Upper lobe of right lung (tissue), 1 donor: ENCODE results near the gene RORC. TPM values are rescaled to one million over a fixed set of nuclear protein-coding genes. Genes with fewer than 3 reads are reported as not detected.

Source experiments
- ATAC-seq: fragments of 200-7000 bp; cut with Tn5 transposase; one replicate; pipeline ENCODE4 v1.9.1; 2020; ENCODE audit warnings: mild to moderate bottlenecking, moderate library complexity
- DNase-seq: peaks from one replicate; pipeline ENCODE4 v3.0.0-alpha.2; 2020
- H3K27ac ChIP-seq: fragments of 200-600 bp; one replicate; pipeline ENCODE4 v1.8.0; 2022
- H3K27me3 ChIP-seq: fragments of 200-600 bp; one replicate; pipeline ENCODE4 v1.8.0; 2022; ENCODE audit warnings: mild to moderate bottlenecking
- H3K36me3 ChIP-seq: fragments of 200-600 bp; one replicate; pipeline ENCODE4 v1.8.0; 2022
- H3K4me1 ChIP-seq: fragments of 200-600 bp; one replicate; pipeline ENCODE4 v1.8.0; 2022
- H3K4me3 ChIP-seq: fragments of 200-600 bp; one replicate; pipeline ENCODE4 v1.8.0; 2022; ENCODE audit warnings: mild to moderate bottlenecking
- H3K9me3 ChIP-seq: fragments of 200-600 bp; one replicate; pipeline ENCODE4 v1.8.0; 2022
- intact Hi-C: fragments of 100-400 bp; cut with DNase I; formaldehyde crosslinking; loops from one replicate; pipeline ENCODE4 v1.11.0; 2022
- total RNA-seq: library from RNA; stranded (reverse); fragmentation: NEBNext Ultra II Directional; extraction: Animal tissue kit (Norgen Biotek cat#: 25700); gene quantifications from one replicate; pipeline ENCODE4 v1.2.1, GENCODE V29; 2021
- TF ChIP-seq, protein P1 (sequence below): fragments of 200-600 bp; IDR thresholded peaks from one replicate; pipeline ENCODE4 v1.8.0; 2022; ENCODE audit warnings: antibody characterized with exemption
- donor health status: DM: no; HTN: yes; CAD: no; lungs with severe emphysema.

RORC gene
- total RNA-seq, 1 donor from 2014 or later, result 16.4 TPM

DNA sequence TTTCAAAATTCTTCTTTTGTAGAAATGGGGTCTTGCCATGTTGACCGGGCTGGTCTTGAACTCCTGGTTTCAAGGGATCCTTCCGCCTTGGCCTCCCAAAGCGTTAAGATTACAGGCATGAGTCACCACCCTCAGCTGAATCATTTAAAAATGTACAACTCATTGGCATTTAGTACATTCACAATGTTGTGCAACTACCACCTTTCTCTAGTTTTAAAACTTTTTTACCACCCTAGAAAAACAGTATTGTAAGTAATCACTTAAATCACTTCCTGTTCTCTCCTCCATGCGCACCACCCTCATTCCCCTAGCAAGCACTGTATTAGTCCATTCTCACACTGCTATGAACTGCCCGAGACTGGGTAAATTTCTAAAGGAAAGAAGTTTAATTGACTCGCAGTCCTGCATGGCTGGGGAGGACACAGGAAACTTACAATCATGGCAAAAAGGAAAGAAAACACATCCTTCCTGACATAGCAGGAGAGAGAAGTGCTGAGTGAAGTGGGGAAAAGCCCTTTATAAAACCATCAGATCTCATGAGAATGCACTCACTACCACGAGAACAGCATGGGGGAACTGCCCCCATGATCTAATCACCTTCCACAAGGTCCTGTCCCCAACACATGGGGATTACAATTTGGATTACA, 36.3 kb upstream of the RORC start:
- no peak for DNase-seq
- peak; percentile 52 for ATAC-seq
- intact Hi-C loops, result no loop called here
- Histone ChIP-seq H3K27me3 (no peaks in the 10 kb centered on the region), H3K27ac (no peak overlapping the region), H3K4me3 (no peak overlapping the region), H3K9me3 (no peaks in the 10 kb centered on the region), H3K36me3 (no peaks in the 10 kb centered on the region), H3K4me1 (no peaks in the 10 kb centered on the region)
- TF ChIP-seq, protein P1, sequence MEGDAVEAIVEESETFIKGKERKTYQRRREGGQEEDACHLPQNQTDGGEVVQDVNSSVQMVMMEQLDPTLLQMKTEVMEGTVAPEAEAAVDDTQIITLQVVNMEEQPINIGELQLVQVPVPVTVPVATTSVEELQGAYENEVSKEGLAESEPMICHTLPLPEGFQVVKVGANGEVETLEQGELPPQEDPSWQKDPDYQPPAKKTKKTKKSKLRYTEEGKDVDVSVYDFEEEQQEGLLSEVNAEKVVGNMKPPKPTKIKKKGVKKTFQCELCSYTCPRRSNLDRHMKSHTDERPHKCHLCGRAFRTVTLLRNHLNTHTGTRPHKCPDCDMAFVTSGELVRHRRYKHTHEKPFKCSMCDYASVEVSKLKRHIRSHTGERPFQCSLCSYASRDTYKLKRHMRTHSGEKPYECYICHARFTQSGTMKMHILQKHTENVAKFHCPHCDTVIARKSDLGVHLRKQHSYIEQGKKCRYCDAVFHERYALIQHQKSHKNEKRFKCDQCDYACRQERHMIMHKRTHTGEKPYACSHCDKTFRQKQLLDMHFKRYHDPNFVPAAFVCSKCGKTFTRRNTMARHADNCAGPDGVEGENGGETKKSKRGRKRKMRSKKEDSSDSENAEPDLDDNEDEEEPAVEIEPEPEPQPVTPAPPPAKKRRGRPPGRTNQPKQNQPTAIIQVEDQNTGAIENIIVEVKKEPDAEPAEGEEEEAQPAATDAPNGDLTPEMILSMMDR, result no peak

DNA sequence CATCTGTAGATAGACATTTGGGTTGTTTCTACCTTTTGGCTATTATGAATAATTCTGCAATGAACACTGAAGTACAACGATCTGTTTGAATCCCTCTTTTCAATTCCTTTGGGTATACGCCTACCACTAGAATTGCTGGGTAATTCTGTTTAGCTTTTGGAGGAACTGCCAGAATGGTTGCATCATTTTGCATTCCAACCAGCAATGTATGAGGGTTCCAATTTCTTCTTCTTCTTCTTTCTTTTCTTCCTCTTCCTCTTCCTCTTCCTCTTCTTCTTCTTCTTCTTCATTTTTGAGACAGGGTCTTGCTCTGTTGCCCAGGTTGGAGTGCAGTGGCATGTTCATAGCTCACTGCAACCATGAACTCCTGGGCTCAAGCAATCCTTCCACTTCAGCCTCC, 35.7 kb upstream of the RORC start:
- Histone ChIP-seq H3K36me3 (no peaks in the 10 kb centered on the region), H3K9me3 (no peaks in the 10 kb centered on the region), H3K27ac (no peak overlapping the region), H3K4me3 (no peak overlapping the region), H3K27me3 (no peaks in the 10 kb centered on the region), H3K4me1 (no peaks in the 10 kb centered on the region)
- TF ChIP-seq, protein P1, result no peak
- ATAC-seq, result peak; percentile 14
- intact Hi-C loops, result no loop called here
- DNase-seq, result no peak

GRCh38 chr1:151864411-151864810, 32.8 kb upstream of the RORC start:
- no peak overlapping the region for H3K4me3 ChIP-seq
- TF ChIP-seq, protein P1, result no peak
- intact Hi-C loops, result no loop called here
- no peaks in the 10 kb centered on the region for H3K27me3 ChIP-seq
- DNase-seq, result no peak
- ATAC-seq, result no peak
- H3K9me3 ChIP-seq, result no peaks in the 10 kb centered on the region
- H3K4me1 ChIP-seq, result no peaks in the 10 kb centered on the region
- no peaks in the 10 kb centered on the region for H3K36me3 ChIP-seq
- H3K27ac ChIP-seq, result no peak overlapping the region

DNA sequence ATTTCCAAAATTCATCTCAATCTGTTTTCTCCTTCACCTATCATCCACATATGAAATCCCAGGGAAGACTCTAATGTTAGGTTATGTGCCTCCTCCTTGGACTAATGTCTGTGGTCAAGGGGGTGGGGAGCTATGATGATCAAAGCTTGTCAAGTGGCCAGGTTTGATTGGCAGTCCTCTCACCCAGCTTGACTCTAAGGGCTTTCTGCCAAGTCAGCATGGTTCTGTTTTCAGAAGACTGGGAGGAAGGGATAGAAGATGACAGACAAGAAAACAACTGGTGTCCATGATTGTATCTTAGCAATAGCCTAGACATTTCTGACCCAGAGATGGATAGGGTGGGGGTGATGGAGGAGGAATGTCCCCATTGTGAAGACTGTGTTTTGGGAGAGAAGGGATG, 31.0 kb upstream of the RORC start:
- Histone ChIP-seq H3K27ac (no peak overlapping the region), H3K4me1 (no peaks in the 10 kb centered on the region), H3K36me3 (no peaks in the 10 kb centered on the region), H3K9me3 (no peaks in the 10 kb centered on the region), H3K4me3 (no peak overlapping the region), H3K27me3 (no peaks in the 10 kb centered on the region)
- intact Hi-C loops, result no loop called here
- no peak for DNase-seq
- TF ChIP-seq, protein P1, result no peak
- no peak for ATAC-seq

DNA sequence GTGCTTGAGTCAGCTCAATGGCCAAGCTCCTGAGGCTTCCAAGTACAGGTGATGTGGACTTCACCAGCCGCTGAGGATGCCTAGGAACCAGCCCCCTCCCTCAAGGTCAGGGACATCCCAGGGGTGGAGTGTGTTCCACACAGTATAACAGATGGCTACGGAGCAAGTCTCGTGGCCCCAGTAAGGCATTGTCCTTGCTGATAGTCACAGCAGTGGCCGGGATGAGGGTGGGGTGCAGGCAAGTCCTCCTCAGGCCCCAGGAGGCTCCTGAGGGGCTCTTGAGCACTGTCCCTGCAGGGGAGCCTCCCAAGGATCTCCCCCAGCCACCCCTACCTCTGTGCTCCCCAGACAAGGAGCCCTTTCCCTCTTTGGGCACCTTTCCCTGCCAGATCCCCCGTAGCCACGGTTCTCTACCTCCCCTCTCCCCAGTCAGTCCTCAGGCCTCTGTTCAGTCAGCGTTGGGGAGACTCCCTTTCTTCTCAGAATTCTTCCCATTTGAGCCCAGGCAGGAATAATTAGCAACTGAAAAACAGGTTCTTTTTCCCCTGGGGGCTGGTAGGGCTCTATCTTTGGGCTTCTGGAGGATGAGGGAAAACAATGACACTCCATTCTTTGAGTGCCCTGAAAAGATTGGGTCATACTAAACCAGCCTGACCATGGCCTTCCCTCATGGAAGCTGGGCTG, 29.0 kb upstream of the RORC start:
- no peak for DNase-seq
- intact Hi-C loops, result no loop called here

More for the DNA sequence above, 29.0 kb upstream of the RORC start:
- Histone ChIP-seq H3K4me1 (no peaks in the 10 kb centered on the region), H3K27ac (no peak overlapping the region), H3K27me3 (no peaks in the 10 kb centered on the region), H3K4me3 (no peak overlapping the region), H3K9me3 (no peaks in the 10 kb centered on the region), H3K36me3 (no peaks in the 10 kb centered on the region)
- ATAC-seq, result no peak
- TF ChIP-seq, protein P1, result no peak
